Ishikawa (cell line): ENCODE measurements around the gene UBE2Q2.

Source experiments
- CEBPB ChIP-seq: IDR thresholded peaks from 2 replicates; pipeline ENCODE4 v1.6.1; 2012
- CREB1 ChIP-seq: IDR thresholded peaks from 2 replicates; pipeline ENCODE4 v1.6.1; 2012; ENCODE audit warnings: low read depth
- EGR1 ChIP-seq: IDR thresholded peaks from 2 replicates; pipeline ENCODE4 v1.6.1; 2012
- EP300 ChIP-seq: IDR thresholded peaks from 2 replicates; pipeline ENCODE4 v1.6.1; 2012; ENCODE audit warnings: borderline replicate concordance
- FOXM1 ChIP-seq: IDR thresholded peaks from 2 replicates; pipeline ENCODE4 v1.6.1; 2012; ENCODE audit warnings: low read depth, borderline replicate concordance
- NFIC ChIP-seq: IDR thresholded peaks from 2 replicates; pipeline ENCODE4 v1.6.1; 2012
- RAD21 ChIP-seq: IDR thresholded peaks from 2 replicates; pipeline ENCODE4 v1.6.1; 2012; ENCODE audit warnings: low read depth
- TAF1 ChIP-seq: IDR thresholded peaks from 2 replicates; pipeline ENCODE4 v1.6.1; 2012; ENCODE audit warnings: low read depth, mild to moderate bottlenecking
- TCF12 ChIP-seq: IDR thresholded peaks from 2 replicates; pipeline ENCODE4 v1.6.1; 2012; ENCODE audit warnings: low read depth
- TEAD4 ChIP-seq: IDR thresholded peaks from 2 replicates; pipeline ENCODE4 v1.6.1; 2012
- YY1 ChIP-seq: IDR thresholded peaks from 2 replicates; pipeline ENCODE4 v1.6.1; 2012; ENCODE audit warnings: low read depth
- ZBTB7A ChIP-seq: IDR thresholded peaks from 2 replicates; pipeline ENCODE4 v1.6.1; 2012; ENCODE audit warnings: low read depth
- TF ChIP-seq, protein P1 (sequence below): IDR thresholded peaks from 2 replicates; pipeline ENCODE4 v1.6.1; 2012
- TF ChIP-seq, protein P2 (sequence below): IDR thresholded peaks from 2 replicates; pipeline ENCODE4 v1.6.1; 2012
- TF ChIP-seq, protein P3 (sequence below): IDR thresholded peaks from 2 replicates; pipeline ENCODE4 v1.6.1; 2012; ENCODE audit warnings: low read depth, mild to moderate bottlenecking

The UBE2Q2 gene

DNA sequence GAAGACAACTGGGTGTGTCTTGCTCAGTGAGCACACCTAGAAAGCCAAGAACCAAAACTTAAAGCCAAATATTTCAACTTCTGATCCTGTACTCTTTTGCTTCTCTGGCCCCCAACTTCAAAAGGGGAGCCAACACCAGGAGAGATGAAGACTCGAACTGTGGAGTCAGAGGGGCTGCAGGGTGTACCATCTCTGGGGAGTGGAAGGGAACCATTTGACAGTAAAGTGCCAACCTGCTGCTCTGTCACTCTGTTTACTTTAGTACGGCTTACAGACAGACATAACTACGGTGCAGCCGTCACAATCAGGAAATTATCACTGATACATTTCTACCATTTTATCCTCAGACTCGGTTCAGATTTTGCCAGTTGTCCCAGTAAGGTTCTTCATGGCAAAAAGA, 62.0 kb downstream of the UBE2Q2 start:
- TF ChIP-seq EP300 = no peak
- TF ChIP-seq NFIC = no peak
- TF ChIP-seq, protein P1, sequence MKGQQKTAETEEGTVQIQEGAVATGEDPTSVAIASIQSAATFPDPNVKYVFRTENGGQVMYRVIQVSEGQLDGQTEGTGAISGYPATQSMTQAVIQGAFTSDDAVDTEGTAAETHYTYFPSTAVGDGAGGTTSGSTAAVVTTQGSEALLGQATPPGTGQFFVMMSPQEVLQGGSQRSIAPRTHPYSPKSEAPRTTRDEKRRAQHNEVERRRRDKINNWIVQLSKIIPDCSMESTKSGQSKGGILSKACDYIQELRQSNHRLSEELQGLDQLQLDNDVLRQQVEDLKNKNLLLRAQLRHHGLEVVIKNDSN = no peak
- TF ChIP-seq YY1 = no peak
- TF ChIP-seq RAD21 = no peak
- TF ChIP-seq, protein P2, sequence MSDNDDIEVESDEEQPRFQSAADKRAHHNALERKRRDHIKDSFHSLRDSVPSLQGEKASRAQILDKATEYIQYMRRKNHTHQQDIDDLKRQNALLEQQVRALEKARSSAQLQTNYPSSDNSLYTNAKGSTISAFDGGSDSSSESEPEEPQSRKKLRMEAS = no peak
- TF ChIP-seq FOXM1 = no peak
- TF ChIP-seq, protein P3, sequence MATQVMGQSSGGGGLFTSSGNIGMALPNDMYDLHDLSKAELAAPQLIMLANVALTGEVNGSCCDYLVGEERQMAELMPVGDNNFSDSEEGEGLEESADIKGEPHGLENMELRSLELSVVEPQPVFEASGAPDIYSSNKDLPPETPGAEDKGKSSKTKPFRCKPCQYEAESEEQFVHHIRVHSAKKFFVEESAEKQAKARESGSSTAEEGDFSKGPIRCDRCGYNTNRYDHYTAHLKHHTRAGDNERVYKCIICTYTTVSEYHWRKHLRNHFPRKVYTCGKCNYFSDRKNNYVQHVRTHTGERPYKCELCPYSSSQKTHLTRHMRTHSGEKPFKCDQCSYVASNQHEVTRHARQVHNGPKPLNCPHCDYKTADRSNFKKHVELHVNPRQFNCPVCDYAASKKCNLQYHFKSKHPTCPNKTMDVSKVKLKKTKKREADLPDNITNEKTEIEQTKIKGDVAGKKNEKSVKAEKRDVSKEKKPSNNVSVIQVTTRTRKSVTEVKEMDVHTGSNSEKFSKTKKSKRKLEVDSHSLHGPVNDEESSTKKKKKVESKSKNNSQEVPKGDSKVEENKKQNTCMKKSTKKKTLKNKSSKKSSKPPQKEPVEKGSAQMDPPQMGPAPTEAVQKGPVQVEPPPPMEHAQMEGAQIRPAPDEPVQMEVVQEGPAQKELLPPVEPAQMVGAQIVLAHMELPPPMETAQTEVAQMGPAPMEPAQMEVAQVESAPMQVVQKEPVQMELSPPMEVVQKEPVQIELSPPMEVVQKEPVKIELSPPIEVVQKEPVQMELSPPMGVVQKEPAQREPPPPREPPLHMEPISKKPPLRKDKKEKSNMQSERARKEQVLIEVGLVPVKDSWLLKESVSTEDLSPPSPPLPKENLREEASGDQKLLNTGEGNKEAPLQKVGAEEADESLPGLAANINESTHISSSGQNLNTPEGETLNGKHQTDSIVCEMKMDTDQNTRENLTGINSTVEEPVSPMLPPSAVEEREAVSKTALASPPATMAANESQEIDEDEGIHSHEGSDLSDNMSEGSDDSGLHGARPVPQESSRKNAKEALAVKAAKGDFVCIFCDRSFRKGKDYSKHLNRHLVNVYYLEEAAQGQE = no peak
- no peak for TF ChIP-seq TCF12
- no peak for TF ChIP-seq ZBTB7A
- TF ChIP-seq TAF1 = no peak
- no peak for TF ChIP-seq EGR1

DNA sequence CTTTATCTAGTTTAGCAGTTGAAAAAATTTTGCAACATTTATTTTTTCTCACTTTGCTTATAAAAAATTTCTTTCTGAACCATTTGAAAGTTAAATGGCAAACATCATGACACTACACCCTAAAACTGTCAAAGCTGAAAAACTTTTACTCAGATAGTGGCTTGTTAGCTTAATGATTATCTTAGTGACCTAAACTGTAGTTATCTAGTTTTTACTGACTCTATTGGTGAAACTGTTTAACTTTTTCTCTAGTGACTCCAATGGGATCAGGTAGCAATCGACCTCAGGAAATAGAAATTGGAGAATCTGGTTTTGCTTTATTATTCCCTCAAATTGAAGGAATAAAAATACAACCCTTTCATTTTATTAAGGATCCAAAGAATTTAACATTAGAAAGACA, 73.7 kb downstream of the UBE2Q2 start:
- TF ChIP-seq TCF12 (no peak), CREB1 (no peak), EGR1 (no peak), EP300 (no peak), TAF1 (no peak), CEBPB (no peak), NFIC (no peak), FOXM1 (no peak), TEAD4 (no peak), RAD21 (no peak), YY1 (no peak), ZBTB7A (no peak)
- TF ChIP-seq, protein P1 = no peak
- TF ChIP-seq, protein P2 = no peak
- TF ChIP-seq, protein P3 = no peak

DNA sequence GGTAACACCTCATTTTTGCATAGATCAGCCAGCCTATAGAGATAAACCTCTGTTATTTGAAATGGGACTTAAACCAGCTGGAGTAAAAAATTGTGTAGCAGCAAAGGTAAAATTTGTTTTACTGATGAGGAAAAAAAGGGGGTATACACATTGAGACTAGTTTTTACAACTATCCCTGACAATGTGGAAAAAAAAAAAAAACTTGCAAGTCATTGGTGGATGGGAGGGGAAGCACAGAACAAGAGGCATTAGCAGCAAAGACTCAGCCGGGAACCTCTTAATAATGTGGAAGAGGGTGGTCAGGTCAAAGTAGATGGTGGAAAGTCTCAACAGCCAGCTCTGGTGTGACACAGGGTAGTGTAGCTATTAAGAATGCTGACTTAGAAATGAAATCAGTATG, 74.9 kb downstream of the UBE2Q2 start:
- no peak for TF ChIP-seq TEAD4
- no peak for TF ChIP-seq EP300
- TF ChIP-seq, protein P3 = no peak
- no peak for TF ChIP-seq EGR1
- TF ChIP-seq, protein P1 = no peak
- TF ChIP-seq CREB1 = no peak
- no peak for TF ChIP-seq RAD21

DNA sequence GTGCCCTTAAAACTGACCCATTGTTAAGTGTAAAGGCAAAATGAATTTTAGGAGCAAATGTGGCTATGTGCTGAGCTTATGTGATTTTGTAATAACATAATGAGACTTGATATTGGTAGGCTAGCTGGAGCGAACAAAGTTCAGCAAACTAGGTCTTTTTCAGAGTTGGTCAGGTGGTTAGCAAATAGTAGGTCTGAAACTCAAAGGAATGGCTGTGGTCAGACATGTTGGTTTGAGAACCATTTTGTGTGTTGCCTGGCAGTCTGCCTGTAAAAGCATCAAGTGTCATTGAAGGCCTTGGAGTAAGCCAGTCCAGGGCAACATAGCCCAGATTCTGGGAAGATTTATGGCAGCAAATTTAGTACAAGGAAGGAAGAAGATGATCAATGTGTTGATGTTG, 76.8 kb downstream of the UBE2Q2 start:
- TF ChIP-seq CREB1 (no peak), NFIC (no peak), CEBPB (no peak), TCF12 (no peak), RAD21 (no peak), ZBTB7A (no peak), YY1 (no peak), EGR1 (no peak), TEAD4 (no peak), FOXM1 (no peak), EP300 (no peak)
- TF ChIP-seq, protein P1 = no peak
